Lower lobe of right lung (tissue), 2 donors: ENCODE measurements around the gene SDS. TPM values are rescaled to one million over a fixed set of nuclear protein-coding genes. Genes with fewer than 3 reads are reported as not detected.

ENCODE experiments used
- ATAC-seq, 2 donors: fragments of 200-7000 bp; cut with Tn5 transposase; one replicate each; pipeline ENCODE4 v1.9.1; 2020 to 2022; ENCODE audit warnings: mild to moderate bottlenecking in 2 of 2, moderate library complexity in 2 of 2
- DNase-seq: peaks from one replicate; pipeline ENCODE4 v3.0.0-alpha.2; 2020
- H3K27ac ChIP-seq: fragments of 200-600 bp; one replicate; pipeline ENCODE4 v1.8.0; 2022
- H3K27me3 ChIP-seq: fragments of 200-600 bp; one replicate; pipeline ENCODE4 v1.8.0; 2022; ENCODE audit warnings: low read depth
- H3K36me3 ChIP-seq: fragments of 200-600 bp; one replicate; pipeline ENCODE4 v1.8.0; 2022; ENCODE audit warnings: mild to moderate bottlenecking
- H3K4me1 ChIP-seq: fragments of 200-600 bp; one replicate; pipeline ENCODE4 v1.8.0; 2022
- H3K4me3 ChIP-seq: fragments of 200-600 bp; one replicate; pipeline ENCODE4 v1.8.0; 2022; ENCODE audit warnings: mild to moderate bottlenecking
- H3K9me3 ChIP-seq: fragments of 200-600 bp; one replicate; pipeline ENCODE4 v1.8.0; 2022
- intact Hi-C: fragments of 100-400 bp; cut with DNase I; formaldehyde crosslinking; loops from one replicate; pipeline ENCODE4 v1.11.0; 2022
- total RNA-seq: library from RNA; stranded (reverse); fragmentation: NEBNext Ultra II Directional; extraction: Animal tissue kit (Norgen Biotek cat#: 25700); gene quantifications from one replicate; pipeline ENCODE4 v1.2.1, GENCODE V29; 2021
- TF ChIP-seq, protein P1 (sequence below): fragments of 200-600 bp; IDR thresholded peaks from one replicate; pipeline ENCODE4 v1.8.0; 2022; ENCODE audit warnings: antibody characterized with exemption, mild to moderate bottlenecking
- donor health status: DM: no; HTN: yes; CAD: no; lungs with severe emphysema.

Gene SDS
- total RNA-seq, 1 donor from 2014 or later, result 1.1 TPM

DNA sequence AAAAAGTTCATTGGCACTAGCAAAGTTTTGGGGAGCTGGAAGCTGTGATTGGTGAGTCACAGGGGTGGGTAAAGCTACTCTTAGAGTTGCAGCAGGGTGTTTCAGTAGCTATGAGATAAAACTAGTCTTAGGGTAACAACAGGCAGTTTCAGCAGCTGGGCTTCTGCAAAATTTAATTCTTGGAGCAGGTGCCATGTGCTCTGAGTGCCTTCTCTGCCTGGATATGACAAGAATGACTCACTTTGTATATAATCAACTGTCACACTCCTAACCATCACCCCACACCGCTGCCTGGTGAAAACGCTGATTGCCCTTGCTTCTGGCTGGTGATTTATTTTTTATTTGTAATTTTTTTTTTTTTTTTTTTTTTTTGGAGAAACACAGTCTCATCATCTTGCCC lies 55.8 kb downstream of the SDS start:
- ATAC-seq (no peak), DNase-seq (no peak)
- no peak overlapping the region for H3K27ac ChIP-seq
- no peaks in the 10 kb centered on the region for H3K27me3 ChIP-seq
- no peaks in the 10 kb centered on the region for H3K9me3 ChIP-seq
- no peaks in the 10 kb centered on the region for H3K36me3 ChIP-seq
- TF ChIP-seq, protein P1, sequence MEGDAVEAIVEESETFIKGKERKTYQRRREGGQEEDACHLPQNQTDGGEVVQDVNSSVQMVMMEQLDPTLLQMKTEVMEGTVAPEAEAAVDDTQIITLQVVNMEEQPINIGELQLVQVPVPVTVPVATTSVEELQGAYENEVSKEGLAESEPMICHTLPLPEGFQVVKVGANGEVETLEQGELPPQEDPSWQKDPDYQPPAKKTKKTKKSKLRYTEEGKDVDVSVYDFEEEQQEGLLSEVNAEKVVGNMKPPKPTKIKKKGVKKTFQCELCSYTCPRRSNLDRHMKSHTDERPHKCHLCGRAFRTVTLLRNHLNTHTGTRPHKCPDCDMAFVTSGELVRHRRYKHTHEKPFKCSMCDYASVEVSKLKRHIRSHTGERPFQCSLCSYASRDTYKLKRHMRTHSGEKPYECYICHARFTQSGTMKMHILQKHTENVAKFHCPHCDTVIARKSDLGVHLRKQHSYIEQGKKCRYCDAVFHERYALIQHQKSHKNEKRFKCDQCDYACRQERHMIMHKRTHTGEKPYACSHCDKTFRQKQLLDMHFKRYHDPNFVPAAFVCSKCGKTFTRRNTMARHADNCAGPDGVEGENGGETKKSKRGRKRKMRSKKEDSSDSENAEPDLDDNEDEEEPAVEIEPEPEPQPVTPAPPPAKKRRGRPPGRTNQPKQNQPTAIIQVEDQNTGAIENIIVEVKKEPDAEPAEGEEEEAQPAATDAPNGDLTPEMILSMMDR, result no peak
- no peak overlapping the region for H3K4me3 ChIP-seq
- intact Hi-C loops, result no loop called here
- no peaks in the 10 kb centered on the region for H3K4me1 ChIP-seq

DNA sequence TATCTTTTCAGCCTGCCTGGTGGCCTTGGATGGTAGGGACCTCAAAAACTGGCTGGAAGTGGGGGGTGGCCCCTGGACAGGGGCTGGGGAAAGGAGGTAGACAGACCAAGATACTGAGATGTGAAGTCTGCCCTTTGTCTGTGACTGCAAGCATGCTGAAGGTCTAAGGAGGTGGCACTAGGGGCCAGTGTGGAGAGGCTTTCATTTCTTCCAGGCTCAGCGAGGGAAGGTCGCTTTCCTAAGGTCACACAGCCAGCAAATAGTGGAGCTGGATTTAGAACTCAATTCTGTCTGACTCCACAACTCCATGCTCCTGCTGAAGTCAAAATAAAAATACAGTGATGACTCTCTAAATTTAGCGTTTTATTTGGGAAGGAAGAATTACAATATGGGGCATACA lies 56.6 kb downstream of the SDS start:
- intact Hi-C loops, result no loop called here
- H3K4me1 ChIP-seq, result no peaks in the 10 kb centered on the region
- no peaks in the 10 kb centered on the region for H3K9me3 ChIP-seq
- no peak overlapping the region for H3K4me3 ChIP-seq
- no peak overlapping the region for H3K27ac ChIP-seq
- H3K36me3 ChIP-seq, result no peaks in the 10 kb centered on the region
- TF ChIP-seq, protein P1, result no peak
- DNase-seq (no peak), ATAC-seq (no peak)
- H3K27me3 ChIP-seq, result no peaks in the 10 kb centered on the region

DNA sequence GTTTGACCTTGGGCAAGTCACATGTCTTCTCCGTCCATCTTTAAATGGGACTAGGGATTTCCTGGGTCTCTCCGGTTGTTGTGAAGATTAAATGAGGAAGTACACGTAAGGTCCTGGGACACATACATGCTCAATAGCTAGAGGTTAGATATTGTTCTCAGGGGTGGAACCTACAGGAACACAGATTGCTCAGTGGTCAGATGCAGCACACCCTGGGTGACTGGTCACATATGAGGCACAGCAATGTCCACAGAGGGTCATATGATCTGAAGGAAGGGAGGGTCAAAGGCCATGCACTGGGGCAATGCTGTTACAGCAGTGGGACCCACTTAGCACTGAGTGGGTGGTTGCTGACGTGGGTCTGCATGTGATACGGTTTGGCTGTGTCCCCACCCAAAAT lies 57.3 kb downstream of the SDS start:
- no peaks in the 10 kb centered on the region for H3K36me3 ChIP-seq
- H3K4me1 ChIP-seq, result no peaks in the 10 kb centered on the region
- no peaks in the 10 kb centered on the region for H3K27me3 ChIP-seq
- DNase-seq (no peak), ATAC-seq (peak; percentile 44 to 75)
- no peaks in the 10 kb centered on the region for H3K9me3 ChIP-seq
- H3K27ac ChIP-seq, result no peak overlapping the region
- intact Hi-C loops, result no loop called here
- TF ChIP-seq, protein P1, result no peak
- H3K4me3 ChIP-seq, result no peak overlapping the region

DNA sequence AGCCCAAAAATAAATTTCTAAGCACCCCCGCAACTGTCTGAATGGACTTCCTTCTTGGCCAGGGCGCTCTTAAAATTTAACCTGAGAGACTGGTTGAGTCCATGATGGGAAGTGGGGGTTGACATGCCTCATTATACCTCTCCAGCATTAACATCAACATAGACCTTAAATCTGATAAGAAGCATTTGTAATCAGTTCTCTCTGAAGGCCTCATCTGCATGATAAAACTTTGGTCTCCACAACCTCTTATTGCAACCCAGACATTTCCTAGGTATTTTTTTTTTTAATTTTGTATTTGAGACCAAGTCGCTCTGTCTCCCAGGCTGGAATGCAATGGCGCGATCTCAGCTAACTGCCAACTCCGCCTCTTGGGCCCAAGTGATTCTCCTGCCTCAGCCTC lies 58.4 kb downstream of the SDS start:
- DNase-seq (no peak), ATAC-seq (no peak)
- Histone ChIP-seq H3K27ac (no peak overlapping the region), H3K4me3 (no peak overlapping the region), H3K36me3 (no peaks in the 10 kb centered on the region), H3K27me3 (no peaks in the 10 kb centered on the region), H3K9me3 (no peaks in the 10 kb centered on the region), H3K4me1 (no peaks in the 10 kb centered on the region)
- TF ChIP-seq, protein P1, result no peak
- intact Hi-C loops, result no loop called here

Other genes starting within 250 kb of the SDS start
- 54.9 TPM for gene DDX54, start 218.4 kb downstream of the SDS start, total RNA-seq
- gene RITA1, start 218.2 kb downstream of the SDS start, total RNA-seq, result 14.2 TPM
- 68.1 TPM for gene TPCN1, start 182.4 kb downstream of the SDS start, total RNA-seq
- 39.3 TPM for gene SLC8B1, start 68.8 kb downstream of the SDS start, total RNA-seq
- 44.8 TPM for gene PLBD2, start 45.3 kb downstream of the SDS start, total RNA-seq
- 12.8 TPM for gene SDSL, start 18.5 kb upstream of the SDS start, total RNA-seq
- gene LHX5, start 68.0 kb upstream of the SDS start, total RNA-seq, result not detected